Left forelimb (tissue), 1 donor: ENCODE data around the gene GPI.

Experiments
- DNase-seq: peaks from one replicate; pipeline ENCODE4 v3.0.0-alpha.2; 2018; ENCODE audit warnings: low spot score

Gene GPI

GRCh38 chr19:34404109-34404909 lies 39.3 kb downstream of the GPI start, which contains the start of gene PDCD2L:
Gene PDCD2L, plus strand, starts transcription at chr19:34404399. Its CDS starts 32 bp downstream, at chr19:34404431.
- peak; percentile 87 for DNase-seq

GRCh38 chr19:34405892-34406660 lies 41.1 kb downstream of the GPI start:
- DNase-seq, result no peak

GRCh38 chr19:34408411-34408810 lies 43.4 kb downstream of the GPI start:
- no peak for DNase-seq

GRCh38 chr19:34409189-34410164 lies 44.5 kb downstream of the GPI start:
- no peak for DNase-seq

GRCh38 chr19:34411216-34411615 lies 46.2 kb downstream of the GPI start:
- DNase-seq, result no peak

- DNase-seq, result no peak
These were observed 51.1 kb downstream of the GPI start for GRCh38 chr19:34416021-34416545.

GRCh38 chr19:34418300-34418699 lies 53.3 kb downstream of the GPI start:
- DNase-seq, result no peak

- no peak for DNase-seq
These were observed 61.2 kb downstream of the GPI start for GRCh38 chr19:34426096-34426661.

GRCh38 chr19:34428549-34429285 lies 63.7 kb downstream of the GPI start:
- DNase-seq, result no peak

GRCh38 chr19:34429553-34429952 lies 64.6 kb downstream of the GPI start:
- no peak for DNase-seq

- DNase-seq, result no peak
These were observed 66.0 kb downstream of the GPI start for GRCh38 chr19:34430738-34431625.

GRCh38 chr19:34431681-34432402 lies 66.8 kb downstream of the GPI start:
- DNase-seq, result no peak

GRCh38 chr19:34432797-34433196 lies 67.8 kb downstream of the GPI start:
- no peak for DNase-seq

GRCh38 chr19:34436716-34437115 lies 71.7 kb downstream of the GPI start:
- DNase-seq, result no peak

- no peak for DNase-seq
These were observed 83.2 kb downstream of the GPI start for GRCh38 chr19:34448191-34448590.
